ENCODE data around the gene AIMP1.
"Not testable (repeated sequence)": the region's sequence is repeated elsewhere in the genome, so short reads cannot be mapped to it uniquely, and the experiment has no call there.

The AIMP1 gene

DNA sequence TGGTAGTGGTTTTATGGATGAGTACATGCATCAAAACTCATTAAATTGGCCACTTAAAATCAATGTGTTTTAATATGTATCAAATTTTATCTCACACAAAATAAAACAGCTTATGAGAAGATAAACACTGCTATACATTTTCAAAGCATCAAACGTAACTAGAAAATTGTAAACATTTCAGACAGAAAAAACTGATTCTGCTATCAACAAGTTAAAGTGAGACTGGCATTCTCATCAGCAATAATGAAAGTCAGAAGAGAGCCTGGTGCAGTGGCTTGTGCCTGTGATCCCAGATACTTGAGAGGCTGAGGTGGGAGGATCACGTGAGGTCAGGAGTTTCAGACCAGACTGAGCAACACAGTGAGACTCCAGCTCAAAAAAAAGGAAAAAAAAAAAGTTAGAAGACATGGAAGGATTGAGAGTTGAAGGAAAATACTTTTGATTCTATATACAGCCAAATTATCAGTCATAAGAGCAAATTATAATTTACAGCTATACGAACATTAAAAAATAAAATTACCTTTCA lies 3.3 kb upstream of the AIMP1 start:
- DNase-seq: peak in 1 of 2 experiments; percentile 13

DNA sequence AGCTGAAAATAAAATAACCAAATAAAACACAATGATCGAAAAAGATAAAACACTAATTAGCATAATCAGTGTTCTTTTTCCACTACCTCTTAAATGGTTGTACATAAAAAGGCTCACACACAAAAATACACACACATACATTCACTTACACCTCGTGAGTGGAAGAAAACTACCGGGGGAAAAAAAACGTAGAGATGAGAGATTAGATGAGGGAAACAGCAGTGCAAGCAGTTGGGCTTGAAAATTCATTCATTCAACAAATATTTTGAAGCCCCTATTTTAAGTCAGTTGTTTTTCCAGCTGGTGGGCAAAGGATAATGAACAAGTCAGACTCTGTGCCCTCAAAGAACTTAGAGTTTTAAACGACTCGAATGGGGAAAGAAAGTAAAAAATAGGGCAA lies 1.4 kb upstream of the AIMP1 start:
- DNase-seq: no peak

DNA sequence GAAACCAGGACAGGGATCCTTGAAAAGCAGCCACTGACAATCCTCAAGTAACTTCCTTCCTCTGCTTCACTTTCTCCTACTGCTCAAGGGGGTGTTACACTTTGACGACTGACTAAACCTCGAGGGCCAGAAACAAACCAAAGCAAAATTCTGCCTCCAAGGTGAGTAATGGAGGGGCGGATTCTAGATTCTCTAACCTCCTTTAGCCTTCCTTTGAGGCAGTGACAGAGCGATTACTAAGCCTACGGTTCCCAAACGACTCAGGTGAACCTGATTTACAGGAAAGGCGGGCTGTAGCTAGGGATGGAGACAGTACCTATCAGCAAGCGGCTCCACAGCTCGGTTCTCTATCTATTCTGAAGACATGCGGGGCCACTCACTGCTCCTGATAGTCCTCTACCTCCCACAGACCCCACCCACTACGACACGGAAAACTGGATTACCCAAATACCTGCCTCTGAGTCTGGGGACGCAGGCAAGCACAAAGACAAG lies 828 bp upstream of the AIMP1 start:
- peak in 1 of 2 experiments; percentile 54 for DNase-seq

DNA sequence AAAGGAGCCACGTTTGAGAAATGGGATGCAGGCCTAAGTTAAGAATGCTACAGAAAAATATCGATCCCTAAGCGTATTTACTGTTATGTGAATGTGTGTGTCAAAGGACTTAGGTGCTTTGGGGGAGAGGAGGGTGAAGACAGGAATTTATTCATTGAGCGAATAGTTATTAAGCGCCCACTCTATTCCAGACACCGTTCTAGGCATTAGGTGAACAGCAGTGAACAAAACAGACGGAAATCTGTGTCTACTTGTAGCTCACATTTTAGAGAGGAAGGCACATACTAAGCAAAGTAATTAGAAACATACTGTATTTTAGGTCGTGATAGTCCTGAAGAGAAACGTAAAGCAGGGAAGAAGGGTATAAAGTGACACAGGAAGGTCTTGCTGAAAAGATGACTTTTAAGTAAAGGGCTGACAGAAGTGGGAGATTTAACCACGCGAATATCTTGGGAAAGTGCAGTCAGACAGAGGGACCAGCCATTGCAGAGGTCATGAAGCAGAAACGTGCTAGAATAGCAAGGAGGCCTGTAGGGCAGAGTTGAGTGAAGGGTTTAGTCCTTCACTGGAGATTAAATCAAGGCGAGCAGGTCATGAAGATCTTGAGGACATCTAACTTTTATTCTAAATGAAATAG lies 541 bp downstream of the AIMP1 start:
- DNase-seq: no peak

DNA sequence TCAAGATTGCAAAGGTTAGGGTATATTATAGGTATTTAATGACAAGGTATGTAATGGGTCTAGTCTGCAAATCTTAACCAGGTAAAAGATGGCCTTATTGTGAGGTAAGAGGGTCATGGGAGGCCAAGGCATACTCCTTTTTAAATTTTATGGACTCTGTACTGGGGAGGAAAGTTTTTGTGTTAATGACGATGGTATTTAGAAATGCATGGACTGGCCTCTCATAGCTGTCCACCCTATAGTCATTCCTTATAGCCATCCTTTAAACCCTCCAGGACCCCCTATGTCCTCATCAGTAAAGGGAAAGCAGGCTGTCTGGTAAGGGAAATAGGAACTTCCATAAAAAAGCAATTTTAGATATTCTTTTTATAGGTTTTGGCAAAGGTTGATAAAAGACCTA lies 1.5 kb downstream of the AIMP1 start:
- no peak for DNase-seq

DNA sequence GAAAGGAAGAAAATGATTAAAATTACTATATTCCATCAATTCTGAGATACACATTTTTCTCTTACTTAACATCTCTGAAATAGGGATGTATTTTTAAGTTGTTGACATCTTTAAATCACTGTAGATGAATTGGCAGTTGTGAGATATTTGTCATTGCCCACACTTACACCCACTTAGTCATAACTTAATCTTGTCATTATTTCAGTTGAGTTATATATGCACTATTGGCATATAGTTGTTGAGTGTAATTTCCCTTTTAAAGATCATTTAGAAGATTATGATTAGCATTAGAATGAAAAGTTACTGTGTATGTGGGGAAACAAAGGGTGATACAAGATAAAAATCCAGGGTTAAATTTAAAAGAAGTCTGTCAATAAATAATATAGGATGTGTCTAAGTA lies 2.2 kb downstream of the AIMP1 start:
- no peak for DNase-seq

DNA sequence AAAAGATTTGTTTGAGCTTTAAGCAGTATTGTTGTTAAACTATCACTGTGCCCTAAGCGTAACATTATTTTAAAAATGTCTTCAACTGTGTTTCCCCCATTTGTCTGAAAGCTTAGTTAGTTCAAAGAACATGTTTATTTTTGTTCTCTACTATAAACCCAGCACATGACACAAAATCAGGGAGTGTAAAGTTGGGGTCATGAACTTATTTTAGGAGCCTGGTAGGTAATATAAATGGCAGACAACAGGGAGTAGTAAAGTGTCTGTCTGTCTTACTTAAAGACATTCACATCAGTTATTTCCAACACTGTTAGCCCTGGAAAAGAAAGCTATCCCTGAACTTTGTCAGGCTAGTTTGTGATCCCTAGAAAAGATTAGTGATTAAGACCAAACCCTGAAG lies 3.9 kb downstream of the AIMP1 start:
- no peak for DNase-seq

DNA sequence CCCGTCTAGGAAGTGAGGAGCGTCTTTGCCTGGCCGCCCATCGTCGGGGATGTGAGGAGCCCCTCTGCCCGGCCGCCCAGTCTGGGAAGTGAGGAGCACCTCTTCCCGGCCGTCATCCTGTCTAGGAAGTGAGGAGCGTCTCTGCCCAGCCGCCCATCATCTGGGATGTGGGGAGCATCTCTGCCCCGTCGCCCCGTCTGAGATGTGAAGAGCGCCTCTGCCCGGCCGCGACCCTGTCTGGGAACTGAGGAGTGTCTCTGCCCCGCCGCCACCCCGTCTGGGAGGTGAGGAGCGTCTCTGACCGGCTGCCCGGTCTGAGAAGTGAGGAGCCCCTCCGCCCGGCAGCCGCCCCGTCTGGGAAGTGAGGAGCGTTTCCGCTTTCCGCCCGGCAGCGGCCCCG lies 4.8 kb downstream of the AIMP1 start:
- DNase-seq: not testable (repeated sequence)

DNA sequence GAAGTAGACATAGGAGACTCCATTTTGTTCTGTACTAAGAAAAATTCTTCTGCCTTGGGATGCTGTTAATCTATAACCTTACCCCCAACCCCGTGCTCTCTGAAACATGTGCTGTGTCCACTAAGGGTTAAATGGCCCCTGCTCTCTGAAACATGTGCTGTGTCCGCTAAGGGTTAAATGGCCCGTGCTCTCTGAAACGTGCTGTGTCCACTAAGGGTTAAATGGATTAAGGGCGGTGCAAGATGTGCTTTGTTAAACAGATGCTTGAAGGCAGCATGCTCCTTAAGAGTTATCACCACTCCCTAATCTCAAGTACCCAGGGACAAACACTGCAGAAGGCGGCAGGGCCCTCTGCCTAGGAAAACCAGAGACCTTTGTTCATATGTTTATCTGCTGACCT lies 5.5 kb downstream of the AIMP1 start:
- DNase-seq: not testable (repeated sequence)

DNA sequence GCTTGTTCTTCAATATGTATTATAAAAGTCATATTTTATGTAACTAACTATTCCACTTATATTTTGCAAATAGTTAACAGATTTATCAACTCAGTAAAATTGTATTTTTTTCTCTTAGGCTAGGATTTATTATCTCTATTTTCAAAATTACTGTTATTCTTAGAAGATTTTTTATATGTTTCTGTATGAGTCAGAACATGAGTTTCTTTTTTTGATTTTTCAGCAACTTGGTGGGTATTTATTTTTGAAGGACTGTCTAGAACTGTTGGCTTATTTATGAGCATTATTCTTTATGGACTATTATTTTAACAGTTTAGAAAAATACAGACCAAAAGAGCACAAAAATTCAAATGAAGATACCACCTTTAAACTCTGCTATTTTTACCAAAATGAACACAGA lies 6.8 kb downstream of the AIMP1 start:
- no peak for DNase-seq

DNA sequence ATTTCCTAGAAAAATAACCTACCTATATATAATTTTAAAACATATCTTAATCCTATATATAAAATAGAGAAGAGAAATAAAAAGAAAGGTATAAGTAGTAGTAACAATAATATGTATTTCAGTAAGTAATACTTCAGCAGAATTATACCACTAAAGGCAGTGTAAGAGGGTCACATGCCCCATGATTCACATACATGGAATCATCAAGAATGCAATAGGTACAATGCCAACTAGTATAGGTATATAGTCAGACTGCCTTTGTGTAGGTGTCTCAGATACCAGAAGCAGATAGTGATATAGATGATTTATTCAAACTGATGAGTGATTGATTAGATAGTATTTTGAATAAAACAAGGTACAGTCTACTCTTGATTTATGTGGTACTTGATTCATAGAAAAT lies 9.4 kb downstream of the AIMP1 start:
- no peak for DNase-seq

DNA sequence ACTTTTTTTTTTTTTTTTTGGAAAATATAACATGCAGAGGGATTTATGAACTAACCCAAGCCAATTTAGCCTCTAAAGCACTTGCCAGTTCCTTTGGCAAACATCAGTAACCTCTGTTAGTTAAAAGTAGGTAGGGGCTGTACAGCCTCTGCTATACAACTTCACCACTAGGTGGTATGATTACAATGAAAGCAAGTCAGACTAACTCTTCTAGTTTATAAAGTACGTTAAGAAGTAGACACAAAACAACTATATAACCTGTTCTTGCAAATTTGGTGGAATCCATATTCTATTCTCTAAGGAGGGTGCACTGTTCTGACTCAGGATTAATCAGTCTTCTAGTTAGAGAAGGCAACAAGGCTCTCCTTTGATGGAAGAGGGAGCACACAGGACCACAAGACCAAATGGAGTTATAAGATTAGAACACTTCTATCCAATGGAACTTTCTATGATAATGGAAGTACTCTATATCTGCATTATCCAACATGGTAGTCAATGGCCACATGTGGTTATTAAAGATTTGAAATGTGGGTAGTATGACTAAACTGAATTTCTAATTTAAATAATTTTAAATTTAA lies 12.8 kb downstream of the AIMP1 start:
- DNase-seq: no peak

DNA sequence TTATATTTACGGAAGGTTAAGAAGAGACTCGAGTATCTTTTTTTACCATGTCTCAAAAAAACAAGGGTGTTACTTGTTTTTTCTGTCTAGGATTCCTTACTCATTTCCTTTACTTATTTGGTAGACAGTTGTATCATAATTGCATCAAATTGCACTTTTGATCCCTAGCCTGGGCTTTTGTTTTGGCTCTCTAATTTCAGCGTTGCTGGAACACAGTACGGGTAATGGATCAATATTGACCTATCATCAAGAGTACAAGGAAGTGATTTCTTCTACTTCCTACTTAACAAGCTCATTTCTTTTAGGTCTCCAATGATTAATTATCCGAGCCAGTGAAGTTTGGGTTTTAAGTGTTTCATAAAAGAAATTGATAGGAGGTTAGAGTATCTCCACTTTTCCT lies 16.8 kb downstream of the AIMP1 start:
- DNase-seq: no peak

DNA sequence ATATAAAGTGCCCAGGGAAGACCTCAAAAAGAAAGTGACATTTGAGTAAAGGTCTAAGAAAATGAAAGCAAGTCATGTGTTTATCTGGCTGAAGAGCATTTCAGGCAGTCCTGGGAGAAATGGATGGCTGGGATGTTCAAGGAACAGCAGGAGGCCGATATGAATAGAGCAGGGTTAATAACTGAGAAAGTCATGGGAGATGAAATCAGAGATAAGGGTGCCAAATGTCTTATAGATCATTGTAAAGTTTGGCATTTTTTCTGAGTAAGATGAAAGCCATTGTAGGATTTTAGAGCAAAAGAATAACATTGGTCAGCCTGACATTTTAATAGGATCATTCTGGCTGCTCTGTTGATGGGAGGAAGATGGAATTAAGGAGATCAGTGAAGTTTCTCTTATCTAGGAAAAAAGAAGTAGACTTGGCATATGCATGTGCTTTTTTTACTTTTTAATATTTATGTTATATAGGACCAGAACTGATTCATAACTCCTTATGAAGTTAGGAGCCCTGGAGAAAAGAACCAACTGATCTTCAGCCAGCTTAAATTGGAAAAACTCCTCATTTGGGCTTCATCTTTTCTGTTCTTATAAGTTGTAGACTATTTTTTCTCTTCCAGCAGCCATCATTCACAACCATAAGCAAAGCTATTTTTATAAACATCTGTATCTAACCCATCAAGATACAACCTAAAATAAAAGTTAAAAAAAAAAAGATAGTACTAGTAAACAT lies 18.6 kb downstream of the AIMP1 start:
- DNase-seq: no peak

DNA sequence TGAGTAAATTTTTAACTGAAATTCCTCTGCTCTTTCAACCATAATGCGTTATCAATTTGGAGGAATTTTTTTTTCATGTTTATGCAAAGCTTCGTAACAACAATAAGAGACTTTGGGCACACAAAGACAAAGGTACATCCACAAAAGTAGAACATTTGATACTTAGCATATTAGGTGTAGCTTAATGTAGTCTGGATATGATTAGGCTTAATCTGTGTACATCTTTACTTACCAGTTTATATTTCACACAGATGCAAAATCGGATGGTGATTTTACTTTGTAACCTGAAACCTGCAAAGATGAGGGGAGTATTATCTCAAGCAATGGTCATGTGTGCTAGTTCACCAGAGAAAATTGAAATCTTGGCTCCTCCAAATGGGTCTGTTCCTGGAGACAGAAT lies 20.3 kb downstream of the AIMP1 start:
- no peak for DNase-seq

DNA sequence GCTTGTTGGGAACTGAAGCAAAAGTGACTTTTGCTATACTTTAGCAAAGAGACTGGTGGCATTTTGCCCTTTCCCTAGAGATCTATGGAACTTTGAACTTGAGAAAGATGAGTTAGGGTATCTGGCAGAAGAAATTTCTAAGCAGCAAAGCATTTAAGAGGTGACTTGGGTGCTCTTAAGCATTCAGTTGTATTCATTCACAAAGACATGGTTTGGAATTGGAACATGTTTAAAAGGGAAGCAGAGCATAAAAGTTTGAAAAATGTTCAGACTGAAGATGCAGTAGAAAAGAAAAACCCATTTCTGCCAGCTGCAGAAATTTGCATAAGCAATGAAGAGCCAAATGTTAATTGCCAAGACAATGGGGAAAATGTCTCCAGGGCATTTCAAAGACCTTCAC lies 21.6 kb downstream of the AIMP1 start:
- no peak for DNase-seq

DNA sequence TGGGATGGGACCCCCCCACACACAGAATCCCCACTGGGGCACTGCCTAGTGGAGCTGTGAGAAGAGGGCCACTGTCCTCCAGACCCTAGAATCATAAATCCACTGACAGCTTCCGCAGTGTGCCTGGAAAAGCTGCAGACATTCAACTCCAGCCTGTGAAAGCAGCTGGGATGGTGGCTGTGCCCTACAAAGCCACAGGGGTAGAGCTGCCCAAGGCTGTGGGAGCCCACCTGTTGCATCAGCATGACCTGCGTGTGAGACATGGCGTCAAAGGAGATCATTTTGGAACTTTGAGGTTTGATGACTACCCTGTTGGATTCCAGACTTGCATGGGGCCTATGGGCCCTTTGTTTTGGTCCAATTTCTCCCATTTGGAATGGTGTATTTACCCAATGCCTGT lies 22.3 kb downstream of the AIMP1 start:
- DNase-seq: no peak

DNA sequence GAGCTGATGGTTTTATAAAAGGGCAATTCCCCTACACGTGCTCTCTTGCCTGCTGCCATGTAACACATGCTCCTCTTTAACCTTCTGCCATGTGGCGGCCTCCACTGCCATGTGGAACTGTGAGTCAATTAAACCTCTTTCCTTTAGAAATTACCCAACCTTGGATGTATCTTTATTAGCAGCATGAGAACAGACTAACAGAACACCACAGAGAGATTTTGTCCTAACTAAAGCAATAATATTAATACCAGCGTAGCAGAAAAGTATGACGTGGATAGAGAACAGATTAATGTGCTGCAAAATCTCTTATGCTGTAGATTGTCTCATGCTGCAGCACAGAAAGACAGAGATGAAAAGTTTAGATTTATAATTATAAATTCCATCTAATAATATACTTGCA lies 23.1 kb downstream of the AIMP1 start:
- DNase-seq: no peak

DNA sequence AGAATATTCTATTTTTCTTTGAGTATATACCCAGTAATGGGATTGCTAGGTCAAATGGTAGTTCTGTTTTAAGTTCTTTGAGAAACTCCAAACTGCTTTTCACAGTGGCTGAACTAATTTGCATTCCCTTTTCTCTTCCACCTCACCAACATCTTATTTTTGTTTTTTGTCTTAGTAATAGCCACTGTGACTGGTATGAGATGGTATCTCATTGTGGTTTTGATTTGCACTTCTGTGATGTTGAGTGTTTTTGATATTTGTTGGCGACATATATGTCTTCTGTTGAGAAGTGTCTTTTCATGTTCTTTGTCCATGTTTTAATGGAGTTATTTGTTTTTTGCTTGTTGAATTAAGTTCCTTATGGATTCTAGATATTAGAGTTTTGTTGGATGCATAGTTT lies 24.4 kb downstream of the AIMP1 start:
- DNase-seq: no peak

DNA sequence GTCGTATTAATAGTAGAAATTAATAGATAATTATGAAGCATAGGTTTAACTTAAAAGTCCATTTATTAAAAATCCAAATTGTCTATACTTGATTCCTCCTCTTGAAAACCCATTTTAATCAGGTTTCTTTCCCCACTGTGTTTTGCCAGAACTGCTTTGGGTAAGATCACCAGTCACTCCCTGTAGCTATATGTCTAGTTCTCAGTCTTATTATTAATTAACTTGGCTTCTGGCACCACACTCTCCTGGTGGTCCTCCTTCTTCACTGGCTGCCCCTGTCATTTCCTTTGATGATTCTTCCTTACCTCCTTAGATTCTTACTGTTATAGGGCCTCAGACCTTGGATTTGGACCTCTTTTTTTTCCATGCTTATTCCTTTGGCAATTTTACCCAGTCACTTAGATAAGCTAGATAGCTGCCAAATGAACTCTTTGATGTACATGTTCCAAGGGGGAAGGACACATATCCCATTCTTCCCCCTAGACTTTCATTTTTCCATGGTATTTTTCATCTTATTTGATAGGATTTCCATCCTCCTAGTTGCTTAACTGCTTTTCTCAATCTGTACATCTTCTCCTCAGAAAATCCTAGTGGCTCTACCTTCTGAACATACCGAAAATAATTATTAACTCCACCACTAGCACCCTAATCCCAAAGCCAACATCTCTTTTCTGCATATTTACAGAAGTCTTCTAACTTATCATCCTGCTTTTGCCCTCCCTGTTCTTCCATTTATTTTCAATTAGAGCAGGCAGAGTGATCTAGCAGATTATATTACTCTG lies 27.7 kb downstream of the AIMP1 start:
- DNase-seq: no peak

DNA sequence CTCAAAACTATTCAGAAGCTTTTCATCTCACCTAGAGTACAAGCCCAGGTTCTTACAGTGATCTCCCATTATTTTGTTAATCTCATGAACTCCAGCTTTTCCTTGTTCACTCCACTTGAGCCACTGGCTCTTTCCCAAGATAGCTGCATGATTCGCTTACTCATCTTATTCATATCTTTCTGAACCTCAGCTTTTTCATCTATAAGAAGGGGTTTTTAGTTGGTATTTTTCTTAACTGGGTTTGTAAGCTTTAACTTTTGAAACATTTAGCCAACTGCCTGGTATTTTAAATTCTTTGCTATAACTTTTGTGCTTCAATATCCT lies 28.3 kb downstream of the AIMP1 start:
- DNase-seq: no peak

DNA sequence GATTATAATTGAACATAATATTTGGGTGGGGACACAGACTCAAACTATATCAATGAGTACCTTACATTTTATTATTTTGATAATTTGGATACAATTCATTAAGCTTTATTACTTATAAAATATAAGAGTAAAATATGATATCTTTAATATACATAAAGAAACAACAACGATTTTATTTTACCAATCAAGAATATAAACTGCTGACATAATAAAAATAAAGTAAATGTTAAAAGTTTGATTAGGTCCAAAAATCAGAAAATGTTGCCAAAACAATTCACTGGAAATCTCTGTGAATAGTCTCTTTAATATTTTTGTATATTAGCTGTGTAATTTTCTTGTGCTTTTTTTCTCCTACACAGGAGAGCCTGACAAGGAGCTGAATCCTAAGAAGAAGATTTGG lies 30.8 kb downstream of the AIMP1 start:
- no peak for DNase-seq

DNA sequence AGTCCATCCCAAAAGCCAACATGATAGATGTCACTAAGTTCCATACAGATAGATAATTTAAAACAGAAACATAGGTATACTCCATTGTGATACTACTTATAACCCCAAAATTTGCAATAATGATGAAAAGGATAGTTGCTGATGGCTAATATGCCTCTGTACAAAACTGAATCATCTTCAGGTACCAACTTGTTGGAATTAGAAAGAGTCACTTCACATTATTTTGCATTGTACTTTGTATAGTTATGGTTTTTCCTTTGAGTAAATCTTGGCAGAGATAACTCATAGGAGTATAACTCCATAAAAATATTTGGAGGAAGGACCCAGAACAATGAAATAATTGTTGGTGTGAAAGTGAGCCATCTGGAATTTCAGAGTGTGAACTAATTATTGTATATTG lies 34.7 kb downstream of the AIMP1 start:
- no peak for DNase-seq

DNA sequence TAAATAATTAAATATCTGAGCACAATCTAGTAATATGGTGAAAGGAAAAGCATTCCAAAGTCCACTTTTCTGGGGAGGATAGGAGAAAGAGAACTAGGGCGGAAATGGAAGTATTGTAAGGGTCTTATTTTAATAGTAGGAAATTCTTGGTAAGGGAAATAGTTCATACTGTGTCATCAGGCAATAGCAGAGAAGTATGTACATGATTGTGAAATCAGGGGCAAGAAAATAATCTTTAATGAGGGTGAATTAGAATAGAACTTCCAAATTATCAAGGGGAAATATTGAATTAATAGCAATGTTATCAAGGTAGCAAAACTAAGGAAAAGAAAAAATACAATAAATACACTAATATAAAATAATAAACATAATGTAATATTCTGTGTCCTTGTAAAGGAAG lies 37.4 kb downstream of the AIMP1 start:
- no peak for DNase-seq

Measured in activated CD4-positive, alpha-beta T cell treated with anti-CD3 and anti-CD28 coated beads, Interleukin-2, amount 50 U/mL, for 48 hours (primary cell).